T-helper 2 cell treated with Interferon-gamma antibody and Interleukin-4, amounts not matched to agents 100 ng/mL and 5 ng/mL, for 36 hours (primary cell): ENCODE data around the gene CATSPERD. TPM values are rescaled to one million over a fixed set of nuclear protein-coding genes. Genes with fewer than 3 reads are reported as not detected.

Experiments
- intact Hi-C: fragments of 100-400 bp; cut with micrococcal nuclease; formaldehyde crosslinking; loops from one replicate; pipeline ENCODE4 v1.15.1; 2023
- total RNA-seq: library from RNA; stranded (reverse); gene quantifications from 2 replicates; pipeline ENCODE4 v1.2.3, GENCODE V29; 2022

CATSPERD gene
- total RNA-seq, 1 donor from 2014 or later: not detected

DNA sequence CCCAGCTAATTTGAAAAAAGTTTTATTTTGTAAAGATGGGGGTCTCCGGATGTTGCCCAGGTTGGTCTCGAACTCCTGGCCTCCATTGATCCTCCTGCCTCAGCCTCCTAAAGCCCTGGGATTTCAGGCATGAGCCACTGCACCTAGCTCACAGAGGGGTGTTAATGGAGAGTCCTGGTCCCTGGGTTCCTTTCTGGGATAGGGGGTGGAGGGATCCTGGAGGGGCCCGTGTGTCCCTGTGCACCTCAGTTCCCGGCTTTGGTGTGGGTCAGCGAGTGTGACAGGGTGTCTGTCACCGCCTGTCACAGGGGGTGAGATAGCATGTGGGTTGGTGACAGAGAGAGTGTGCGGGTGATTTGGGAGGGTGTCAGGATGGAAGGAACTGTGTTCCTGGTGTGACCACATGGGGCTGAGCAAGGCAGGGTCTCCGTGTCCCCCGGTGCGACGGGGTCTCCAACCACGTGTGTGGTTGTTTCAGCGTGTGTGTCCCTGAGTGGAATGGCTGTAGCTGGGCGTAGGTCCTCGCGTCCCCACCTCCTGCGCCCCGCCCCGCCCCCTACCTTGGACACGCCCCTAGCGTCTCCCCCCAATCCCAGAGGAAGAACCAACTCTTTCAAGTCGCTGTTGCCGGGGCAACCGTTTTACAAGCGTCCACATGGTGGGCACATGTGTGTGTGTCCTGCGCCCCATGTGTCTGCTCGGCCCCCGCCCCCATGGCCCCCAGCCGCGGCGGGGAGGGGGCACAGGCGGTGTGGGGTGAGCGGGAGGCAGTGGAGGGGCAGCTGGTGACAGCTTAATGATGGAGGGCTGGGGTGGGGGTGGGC lies 81.6 kb downstream of the CATSPERD start:
- intact Hi-C loops: no loop called here

DNA sequence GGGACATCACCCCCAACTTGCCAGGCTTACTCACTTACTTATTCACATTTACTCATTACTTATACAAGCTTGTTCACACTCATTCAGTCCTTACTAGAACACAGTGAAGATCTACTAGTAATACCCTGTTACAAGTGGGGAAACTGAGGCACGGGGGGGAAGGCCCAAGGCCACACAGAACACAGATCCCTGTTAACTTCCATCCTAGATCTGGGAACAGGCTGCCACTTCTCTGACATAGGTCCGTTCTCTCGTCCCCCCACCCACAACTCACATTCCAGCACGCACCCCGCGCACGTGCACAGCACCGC lies 83.0 kb downstream of the CATSPERD start:
- intact Hi-C loops: no loop called here

DNA sequence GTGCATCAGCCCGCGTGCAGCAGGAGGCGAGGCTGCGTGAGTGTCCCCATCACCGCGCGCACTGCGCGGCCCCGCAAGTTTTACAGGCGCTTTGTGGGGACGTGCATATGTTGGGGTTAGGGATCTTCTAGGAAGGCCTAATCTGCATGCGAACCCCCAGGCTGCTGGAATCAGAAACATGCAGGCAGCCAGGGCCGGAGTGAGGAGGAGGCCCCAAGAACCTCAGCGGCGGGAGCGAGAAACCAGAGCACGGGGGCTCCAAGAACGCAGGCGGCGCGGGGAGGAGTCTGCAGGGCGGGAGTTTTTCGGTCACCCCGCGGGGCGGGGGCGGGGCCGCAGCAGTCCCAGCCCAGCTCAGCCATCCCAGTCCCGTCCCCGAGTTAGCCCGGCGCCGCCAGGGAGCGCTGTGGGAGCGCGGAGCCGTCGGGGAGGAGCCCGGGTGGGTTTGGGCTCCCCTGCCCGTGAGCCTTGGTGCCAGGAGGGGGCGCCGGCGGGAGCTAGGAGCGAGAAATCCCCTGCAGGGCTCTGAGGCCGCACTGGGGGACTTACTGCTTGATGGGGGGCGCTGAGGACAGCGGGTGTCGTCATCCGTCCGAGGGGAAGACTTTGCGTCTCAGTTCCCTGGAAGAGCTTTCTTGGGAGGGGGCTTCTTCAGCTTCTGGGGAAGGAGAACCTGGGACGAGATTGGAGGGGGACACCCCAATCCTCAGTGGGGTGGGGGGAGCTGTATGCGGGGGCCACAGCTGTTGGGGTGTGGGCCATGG lies 83.5 kb downstream of the CATSPERD start:
- intact Hi-C loops: loop anchor here (1.0 to 2.0 kb wide), 4 partner anchors 24 to 219 kb away; partner anchors contain the start of gene VMAC

DNA sequence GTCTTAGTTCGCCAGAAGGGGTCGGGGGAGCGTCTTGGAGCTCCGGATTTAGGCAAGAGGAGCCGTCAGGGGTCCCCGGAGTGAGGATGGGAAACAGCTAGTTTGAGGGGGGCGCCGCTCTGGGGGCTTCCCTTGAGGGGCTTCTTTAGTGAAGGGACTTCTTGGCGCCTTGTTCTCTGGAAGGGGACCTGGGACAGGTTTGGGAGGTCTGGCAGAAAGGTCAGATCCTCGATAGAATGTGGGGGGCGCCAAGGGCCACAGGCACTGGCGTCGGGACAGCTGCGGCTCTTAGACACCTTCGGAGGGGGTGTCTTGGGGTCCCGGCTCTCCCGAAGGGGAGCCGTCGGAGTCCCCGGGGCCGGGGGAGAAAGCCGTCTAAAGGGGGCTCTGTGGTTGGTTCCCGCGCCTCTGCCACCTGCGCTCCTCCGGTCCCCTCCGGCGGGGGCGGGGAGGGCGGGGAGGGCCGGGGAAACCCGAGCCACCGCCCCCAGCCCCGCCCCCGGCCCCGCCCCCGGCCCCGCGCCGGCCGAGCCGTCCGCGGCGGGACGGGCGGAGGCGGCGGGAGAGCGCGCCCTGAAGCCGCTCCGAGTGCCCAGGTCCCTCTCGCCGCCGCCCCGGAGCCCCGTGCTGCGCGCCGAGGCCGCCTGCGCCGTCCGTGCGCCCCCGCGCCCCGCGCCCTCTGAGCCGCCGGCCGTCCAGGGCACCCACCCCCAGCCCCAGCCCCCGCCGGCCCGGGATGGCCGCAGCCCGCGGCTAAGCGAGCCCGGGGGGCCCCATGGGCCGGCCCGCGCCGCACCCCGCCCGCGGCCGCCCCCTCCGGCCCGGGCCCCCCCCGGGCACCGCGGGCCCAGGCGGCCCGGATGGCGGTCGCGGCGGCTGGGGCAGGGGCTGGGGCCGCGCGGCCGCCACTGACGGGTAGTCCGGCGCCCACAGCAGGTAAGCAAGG lies 84.4 kb downstream of the CATSPERD start, which contains the start of gene NRTN:
Gene NRTN, plus strand, starts transcription at position 552 of the 946 bp plus-strand sequence. CDS start 19,099 bp downstream, outside the sequence.
- intact Hi-C loops: loop anchor here (1.0 to 2.0 kb wide), 4 partner anchors 24 to 218 kb away; partner anchors contain the start of gene VMAC

DNA sequence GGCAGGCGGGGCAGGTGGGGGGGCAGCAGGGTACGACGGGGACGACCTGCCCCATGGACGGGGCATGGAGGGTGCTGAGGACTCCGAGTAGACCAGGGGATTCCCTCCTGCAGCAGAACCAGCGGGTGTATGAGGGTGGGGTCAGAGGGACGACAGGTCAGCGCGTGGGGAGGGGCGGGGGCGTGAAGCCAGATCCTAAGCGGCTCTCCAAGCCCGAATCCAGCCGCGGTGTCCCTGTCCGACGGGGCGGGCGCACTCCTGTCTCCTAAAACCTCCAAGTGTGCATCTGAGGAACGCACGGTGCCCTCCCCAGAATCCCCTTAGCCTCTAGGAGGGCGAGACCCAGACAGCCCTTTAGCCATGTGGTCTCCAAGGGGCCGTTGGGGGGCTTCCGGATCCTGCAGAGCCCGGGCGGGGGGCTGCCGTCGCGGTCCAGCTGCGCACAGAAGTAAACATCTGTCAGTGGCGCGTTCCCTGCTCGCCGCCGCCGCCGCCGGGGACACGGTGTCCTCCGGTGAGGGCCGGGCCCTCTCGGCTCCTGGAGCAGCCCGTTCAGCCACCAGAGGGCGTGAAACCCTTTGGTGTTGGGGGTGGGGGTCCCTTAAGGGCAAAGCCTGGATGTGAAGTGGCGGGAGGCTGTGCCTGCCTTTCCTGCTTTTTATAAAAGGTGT lies 85.2 kb downstream of the CATSPERD start:
- intact Hi-C loops: loop anchor here (2.0 kb wide), 1 partner anchor 217 kb away; no protein-coding TSS in a partner anchor

DNA sequence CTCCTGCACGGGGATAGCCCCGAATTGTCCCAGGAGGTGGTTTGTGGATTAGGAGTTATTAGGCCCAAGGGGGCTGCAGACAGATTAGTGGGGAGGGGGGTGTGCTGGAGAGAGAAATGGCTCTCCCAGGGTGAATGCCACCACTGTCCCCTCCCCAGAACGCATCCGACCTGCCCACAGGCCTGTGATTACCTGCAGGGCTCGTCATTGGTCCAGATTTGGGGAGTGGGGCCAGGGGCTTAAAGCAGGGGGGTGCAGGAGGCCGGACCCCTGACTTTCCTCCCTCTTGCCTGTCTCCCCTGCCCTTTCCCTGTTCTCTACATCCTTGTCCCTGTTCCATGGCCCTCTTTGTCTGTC lies 85.7 kb downstream of the CATSPERD start:
- intact Hi-C loops: no loop called here

DNA sequence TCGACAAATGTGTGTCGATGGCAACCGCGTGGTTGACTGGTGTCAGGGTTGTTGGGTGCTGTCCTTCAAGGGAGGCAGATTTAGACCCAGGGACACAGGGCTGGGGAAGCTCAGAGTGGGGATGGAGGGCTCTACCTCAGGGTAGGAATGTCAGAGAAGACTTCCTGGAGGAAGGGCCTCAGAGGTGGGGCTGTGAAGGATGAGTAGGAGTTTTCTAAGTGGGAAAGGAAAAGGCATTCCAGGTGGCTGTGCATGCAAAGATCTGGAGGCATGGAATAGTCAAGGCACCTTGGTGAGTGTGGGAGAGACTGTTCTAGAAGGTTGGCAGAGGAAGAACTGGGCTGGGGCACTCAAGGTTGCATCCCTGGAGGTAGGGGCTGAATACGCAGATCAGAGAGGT lies 86.5 kb downstream of the CATSPERD start:
- intact Hi-C loops: no loop called here

DNA sequence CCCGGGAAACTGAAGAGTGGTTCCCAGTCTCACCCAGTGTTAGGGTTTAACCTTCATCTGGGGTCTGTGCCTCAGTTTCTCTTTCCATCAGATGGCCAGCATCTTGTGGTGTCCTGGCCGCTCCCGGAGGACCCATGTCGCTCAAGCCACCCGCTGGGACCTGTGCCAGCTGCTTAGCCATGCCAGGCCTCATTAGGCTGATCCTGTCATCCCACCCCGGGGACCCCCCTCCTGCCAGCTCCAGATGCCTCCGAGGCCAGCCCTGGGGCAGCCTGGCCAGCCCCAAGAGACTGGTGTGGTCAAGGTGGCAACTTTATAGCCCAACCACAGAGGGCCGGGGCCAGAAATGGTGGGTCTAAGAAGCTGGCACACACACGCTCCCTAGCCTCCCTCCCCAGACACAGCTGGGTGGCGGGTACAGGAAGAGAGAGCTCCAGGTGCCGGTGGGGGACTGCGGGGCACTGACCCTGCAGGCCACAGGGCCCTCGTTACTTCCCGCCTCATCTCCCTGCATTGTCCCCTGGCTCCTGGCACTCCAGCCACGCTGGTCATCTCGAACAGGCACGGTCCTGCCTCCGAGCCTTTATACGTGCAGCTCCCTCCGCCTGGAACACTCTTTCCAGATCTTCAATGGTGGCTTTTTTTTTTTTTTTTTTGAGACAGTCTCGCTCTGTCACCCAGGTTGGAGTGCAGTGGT lies 87.8 kb downstream of the CATSPERD start:
- intact Hi-C loops: no loop called here

DNA sequence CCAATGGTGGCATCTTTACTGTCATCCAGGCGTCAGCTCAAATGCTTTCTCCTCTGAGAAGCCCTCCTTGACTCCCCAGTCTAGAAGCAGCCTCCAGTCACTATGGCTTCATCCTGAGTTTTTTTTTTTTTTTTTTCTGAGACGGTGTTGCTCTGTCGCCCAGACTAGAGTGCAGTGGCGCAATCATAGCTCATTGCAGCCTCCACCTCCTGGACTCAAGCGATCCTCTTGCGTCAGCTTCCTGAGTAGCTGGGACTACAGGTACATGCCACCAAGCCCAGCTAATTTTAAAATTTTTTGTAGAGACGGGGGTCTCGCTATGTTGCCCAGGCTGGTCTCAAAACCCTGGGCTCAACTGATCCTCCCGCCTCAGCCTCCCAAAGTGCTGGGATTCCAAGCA lies 88.6 kb downstream of the CATSPERD start:
- intact Hi-C loops: no loop called here

DNA sequence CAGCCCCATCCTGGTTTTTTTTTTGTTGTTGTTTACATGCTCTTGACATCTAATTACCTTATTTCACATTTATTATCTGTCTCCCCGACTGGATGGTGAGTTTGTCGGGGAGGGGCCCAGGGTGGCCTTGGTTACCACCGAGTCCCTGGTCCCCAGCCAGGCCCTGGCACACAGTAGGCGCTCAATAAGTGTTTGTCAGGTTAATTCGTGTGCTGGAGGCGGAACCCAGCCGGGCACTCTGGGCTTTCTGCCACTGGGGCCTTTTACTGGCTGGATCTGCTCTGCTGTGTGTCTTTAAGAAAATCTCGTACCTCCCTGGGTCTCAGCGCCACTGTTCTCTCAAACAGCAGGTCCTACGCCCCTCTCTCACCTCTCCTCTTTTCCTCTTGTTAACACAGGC lies 89.0 kb downstream of the CATSPERD start:
- intact Hi-C loops: no loop called here

DNA sequence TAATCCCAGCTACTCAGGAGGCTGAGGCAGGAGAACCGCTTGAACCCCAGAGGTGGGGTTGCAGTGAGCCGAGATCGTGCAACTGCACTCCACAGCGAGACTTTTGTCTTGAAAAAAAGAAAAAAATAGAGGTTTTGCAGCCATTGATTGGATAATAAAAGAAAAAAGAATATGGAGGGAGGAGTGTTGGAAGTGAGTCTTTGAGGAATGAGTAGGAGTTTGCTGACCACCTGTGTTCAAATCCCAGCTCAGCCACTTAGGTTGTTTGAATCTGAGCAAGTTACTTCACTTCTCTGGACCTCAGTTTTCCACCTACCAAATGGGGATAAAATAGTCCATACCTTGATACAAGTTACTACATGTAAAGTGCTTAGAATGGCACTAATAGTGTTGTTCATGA lies 90.7 kb downstream of the CATSPERD start:
- intact Hi-C loops: no loop called here

DNA sequence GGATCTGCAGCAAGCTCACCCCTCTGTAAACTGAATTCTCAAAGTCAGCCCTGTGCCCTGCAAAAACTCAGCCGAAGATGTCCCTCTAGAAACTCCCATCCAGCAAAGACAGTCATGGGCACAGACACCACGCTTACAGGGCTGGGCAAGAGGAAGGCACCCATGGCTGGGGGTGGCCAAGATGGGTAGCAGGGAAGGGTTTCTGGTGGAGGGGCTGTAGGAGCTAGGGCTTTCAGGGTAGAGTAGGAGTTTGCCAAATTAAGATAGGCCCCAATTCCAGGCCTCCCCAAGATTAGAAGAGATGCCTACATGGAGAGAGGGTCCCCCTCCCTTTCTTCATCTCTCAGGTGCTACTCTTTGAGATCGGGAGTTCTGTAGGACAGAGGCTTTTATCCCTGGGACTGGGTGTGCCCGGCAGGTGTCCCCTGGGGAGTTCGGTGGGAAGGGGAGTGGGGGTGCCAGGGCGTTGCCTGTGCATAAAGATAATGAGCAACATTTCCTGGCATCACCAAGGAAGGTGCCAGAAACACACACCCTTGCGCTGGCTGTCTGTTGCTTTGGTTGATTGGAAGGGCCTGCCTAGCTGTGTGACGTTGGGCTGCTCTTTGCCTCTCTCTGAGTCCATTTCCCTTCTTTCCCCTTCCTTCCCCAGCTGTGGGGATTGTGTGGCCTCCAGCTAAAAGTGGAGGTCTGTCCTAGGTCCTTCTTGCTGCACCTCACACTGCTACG lies 93.8 kb downstream of the CATSPERD start:
- intact Hi-C loops: no loop called here

DNA sequence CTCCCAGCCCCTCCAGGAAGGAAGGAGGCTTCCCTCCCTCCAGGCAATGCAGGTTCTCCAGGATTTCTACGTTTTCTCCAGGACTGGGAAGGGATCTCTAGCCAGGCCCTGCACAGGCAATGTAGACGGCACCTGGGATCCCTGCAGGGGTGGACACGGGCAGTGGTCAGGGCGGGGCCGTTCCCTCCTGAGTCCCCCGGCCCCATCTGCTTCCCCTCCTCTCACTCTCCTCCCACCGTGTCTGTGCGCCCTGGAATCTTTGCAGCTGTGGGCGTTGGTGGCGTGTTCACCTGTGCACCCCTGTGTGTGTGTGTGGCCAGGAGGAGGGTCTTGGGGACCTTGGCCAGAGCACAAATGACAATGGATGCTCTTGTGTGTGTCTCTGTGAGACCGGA lies 94.4 kb downstream of the CATSPERD start:
- intact Hi-C loops: no loop called here

DNA sequence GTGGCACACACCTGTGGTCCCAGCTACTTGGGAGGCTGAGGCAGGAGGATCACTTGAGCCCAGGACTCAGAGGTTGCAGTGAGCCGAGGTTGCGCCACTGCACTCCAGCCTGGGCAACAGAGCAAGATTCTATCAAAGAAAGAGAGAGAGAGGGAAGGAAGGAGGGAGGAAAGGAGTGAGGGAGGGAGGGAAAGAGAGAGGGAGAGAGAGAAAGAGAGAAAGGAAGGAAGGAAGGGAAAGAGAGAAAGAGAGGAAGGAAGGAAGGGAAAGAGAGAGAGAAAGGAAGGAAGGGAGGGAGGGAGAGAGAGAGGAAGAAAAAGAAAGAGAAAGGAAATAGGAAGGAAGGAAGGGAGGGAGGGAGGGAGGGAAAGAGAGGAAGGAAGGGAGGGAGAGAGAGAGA lies 96.8 kb downstream of the CATSPERD start:
- intact Hi-C loops: no loop called here

DNA sequence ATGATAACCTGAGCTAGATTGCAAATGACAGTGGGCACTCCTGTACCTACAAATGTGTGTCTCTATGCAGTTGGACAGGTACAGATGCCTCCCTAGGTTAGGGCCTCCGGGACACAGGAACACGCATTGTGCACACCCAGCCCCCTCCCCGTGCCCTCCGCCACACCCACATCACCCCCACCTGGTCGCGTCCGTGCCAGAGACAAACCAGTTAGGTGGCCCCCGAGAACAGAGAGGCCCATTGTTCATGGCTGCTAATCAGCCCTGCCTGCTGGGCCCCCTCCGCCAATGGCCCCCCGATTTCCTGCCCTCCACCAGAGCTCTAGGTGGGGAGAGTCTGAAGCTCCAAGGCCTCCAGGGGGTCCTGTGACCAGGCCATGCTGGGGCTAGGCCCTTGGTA lies 98.2 kb downstream of the CATSPERD start:
- intact Hi-C loops: no loop called here

DNA sequence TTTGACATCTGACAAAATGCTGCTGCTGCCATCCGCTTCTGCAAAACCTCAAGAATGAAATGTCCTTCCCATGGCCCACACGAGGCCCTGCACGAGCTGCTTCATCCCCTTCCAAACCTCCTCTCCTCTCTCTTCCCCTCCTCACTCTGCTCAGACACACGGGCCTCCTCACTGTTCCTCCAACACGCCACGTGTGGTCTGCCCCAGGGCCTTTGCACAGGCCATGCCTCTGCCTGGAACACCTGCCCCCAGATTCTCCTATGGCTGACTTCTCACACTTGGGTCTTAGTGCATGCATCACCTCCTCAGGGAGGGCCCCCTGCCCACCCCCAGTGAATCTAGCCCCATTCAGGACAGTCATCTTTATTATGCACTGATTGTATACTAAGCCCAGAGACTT lies 100.3 kb downstream of the CATSPERD start:
- intact Hi-C loops: no loop called here

DNA sequence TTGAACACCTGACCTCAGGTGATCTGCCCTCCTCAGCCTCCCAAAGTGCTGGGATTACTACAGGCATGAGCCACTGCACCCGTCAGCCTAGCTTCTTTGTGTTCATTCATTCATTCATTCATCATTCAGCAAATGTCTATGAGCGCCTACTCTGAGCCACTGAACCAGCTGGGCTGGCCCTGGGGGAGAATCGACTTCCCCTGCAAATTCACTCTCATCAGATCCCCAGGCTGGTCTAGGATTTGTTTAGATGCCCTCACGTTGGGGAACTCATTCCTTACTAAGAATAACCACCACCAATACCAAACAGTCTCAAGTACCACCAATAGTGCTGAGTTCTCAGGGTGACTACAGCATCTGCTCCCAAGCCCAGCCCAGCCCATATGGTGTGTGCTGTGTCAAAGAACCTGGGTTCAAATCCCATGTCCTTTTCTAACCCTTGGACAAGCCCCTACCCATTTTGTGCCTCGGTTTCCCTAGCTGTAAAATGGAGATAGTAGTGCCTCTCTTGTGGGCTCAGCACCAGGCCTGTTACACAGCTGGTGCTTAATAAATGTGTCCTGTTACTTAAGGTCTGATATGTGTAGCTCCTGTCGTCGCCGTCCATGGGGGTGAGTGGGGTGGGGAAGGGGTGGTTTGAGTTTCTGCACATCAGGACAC lies 101.2 kb downstream of the CATSPERD start:
- intact Hi-C loops: no loop called here

DNA sequence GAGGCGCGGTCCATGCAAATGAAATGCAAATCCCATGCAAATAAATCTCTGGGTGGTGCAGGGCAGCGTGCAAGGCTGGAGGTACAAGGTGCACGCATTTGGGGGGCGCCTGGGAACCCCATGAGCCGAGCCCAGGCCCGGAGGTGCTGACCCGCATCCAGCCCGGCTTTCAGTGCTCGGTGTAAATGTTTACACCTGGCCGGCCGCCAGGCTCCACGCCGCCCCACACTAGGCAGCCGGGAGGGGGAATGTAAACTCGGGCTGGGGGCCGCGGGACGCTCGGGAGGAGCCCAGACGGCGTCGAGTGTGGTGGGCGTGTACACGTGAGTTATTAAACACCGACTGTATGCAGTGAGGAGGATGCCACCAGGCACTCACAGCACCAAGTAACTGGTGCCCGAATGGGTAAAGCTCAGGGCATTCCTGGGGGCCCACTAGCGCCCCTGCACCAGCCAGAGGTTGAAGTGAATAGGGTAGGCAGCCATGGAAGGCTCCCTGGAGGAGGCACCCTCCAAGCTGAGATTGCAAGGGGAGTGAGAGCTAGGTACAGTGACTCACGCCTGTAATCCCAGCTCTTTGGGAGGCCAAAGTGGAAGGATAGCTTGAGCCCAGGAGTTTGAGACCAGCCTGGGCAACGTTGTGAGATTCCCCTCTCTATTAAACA lies 101.9 kb downstream of the CATSPERD start:
- intact Hi-C loops: no loop called here
